GM19025 (cell line): ENCODE data around the gene RHEX.

Experiments
- ATAC-seq: cut with Tn5 transposase; IDR thresholded peaks from one replicate; pipeline ENCODE4 v1.9.1; 2021; ENCODE audit warnings: mild to moderate bottlenecking, low read depth, moderate library complexity; ENCODE audit not compliant: unreplicated experiment

RHEX gene

DNA sequence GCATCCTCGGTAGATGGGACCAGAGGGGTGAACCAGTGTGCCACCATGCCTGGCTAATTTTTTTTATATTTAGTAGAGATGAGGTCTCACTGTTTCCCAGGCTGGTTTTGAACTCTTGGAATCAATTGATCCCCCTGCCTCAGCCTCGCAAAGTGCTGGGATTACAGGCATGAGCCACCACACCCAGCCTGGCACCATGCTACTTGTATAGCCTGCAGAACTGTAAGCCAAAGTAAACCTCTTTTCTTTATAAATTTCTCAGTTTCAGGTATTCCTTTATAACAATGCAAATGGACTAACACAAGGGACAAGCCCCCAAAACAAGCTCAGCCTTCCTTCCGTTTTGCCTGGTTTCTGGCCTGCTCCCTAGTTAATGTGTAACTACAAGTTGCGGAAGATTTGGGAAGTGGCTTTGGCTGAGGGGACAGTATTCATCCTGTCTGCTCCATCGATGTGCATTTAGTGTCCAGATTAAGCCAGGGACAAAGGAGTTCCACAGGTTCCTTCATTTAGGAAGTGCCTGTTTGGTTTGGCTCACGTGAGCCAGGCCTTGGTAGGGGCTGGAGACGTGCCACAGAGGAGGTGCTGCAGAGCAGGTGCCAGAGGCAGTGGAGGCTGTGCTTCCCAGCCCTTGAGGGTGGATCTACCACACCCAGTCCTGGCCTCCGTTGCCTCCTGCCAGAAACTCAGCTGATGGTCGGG, 59.8 kb downstream of the RHEX start:
- ATAC-seq: no peak

DNA sequence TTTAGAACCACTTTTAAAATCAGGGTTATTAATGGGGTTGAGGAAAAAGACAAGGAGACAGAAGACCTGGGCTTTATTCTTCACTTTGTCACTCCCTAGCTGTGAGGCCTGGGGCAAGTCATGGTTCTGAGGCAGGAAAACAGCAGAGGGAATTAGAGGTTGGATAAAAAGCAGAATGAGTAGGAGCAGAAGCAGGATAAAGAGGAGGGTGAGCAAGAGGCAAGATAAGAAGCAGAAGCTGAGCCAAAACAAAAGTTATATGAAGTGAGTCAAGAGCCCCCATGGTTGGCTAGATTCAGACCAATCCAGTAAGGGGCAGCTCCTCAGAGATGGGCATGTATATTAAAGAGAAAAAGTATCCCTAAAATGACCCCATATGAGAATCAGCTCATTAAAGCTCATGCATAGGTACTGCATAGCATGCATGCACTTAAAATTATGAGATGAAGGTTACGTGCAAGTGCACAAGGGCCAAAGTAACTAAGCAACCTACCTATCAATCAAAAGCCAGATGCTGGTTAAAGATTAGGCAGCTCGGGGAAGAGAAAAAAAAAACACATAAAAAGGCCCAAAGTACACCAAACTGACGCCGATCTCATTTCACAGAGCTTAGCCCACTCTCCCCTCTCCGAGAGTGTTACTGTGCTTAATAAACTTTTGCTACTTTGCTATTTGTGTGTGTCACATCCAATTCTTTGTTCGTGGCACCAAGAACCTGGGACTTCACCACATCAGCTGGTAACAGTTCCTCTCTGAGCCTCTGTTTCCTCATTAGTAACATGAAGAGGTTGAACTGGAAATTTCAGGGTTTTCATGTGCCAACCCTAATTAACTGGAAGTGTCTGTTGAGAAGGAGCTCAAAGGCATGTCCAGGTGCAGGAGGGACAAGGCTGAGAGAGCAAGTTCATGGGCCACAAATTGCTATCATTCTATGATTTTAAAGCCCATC, 62.0 kb downstream of the RHEX start:
- no peak for ATAC-seq

DNA sequence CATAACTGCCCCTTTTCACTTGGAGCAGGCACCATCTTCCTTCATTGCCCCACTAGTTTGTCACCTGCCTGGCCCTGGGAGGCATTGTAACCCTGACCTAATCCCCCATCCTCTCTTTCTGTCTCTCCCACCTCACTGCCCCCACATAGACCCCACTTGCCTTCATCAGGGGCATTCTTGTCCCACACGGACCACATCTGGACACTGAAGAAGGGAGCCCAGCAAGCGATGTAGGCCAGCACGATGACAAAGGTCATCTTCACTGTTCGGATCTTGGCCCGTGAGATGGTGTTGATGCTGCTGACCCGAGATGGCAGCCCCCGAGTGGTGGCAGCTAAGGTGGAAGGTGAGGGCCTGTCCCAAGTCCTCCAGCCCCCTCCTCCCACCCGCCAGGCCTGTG, 62.8 kb downstream of the RHEX start:
- no peak for ATAC-seq

- ATAC-seq: no peak
These were observed 63.4 kb downstream of the RHEX start for GRCh38 chr1:206116191-206116872.

DNA sequence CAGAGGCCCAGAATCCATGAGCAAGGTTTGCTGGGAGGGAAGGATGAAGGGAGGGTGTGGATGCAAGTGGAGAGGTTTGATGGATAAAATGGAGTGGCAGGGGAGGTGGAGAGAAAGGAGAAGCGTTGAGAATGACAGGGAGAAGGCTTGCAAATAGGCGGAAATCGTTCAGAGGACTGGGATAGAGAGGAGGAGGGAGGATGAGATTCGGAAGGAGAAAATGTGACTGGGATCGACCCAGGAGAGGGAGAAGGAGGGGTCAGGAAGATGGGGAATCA, 63.8 kb downstream of the RHEX start:
- no peak for ATAC-seq

- no peak for ATAC-seq
These were observed 64.4 kb downstream of the RHEX start, which contains the start of gene AVPR1B for GRCh38 chr1:206117151-206117948. AVPR1B (minus strand) TSS chr1:206117388; CDS start chr1:206116890, 498 bp downstream.

- no peak for ATAC-seq
These were observed 67.4 kb downstream of the RHEX start for GRCh38 chr1:206120406-206120805.

- no peak for ATAC-seq
These were observed 68.3 kb downstream of the RHEX start for GRCh38 chr1:206121269-206121668.

DNA sequence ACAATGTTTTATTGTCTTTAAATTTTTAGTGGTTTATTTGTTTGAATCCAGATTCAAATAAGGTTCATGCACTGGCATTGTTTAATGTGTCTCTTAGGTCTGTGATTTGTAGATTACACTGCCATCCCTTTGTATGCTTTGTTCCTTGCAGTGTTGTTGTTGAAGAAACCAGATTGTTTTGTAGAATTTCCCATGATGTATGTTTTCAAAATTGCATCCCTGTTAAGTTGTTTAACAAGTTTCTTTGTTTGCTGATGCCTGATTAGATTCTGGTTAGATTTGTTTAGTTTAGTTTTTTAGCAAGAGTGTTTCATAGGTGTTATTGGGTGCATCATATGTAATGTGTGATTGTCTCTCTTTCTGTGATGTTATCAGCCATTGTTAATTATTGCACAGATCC, 69.7 kb downstream of the RHEX start:
- no peak for ATAC-seq

GRCh38 chr1:206125346-206125745, 72.4 kb downstream of the RHEX start:
- ATAC-seq: no peak

DNA sequence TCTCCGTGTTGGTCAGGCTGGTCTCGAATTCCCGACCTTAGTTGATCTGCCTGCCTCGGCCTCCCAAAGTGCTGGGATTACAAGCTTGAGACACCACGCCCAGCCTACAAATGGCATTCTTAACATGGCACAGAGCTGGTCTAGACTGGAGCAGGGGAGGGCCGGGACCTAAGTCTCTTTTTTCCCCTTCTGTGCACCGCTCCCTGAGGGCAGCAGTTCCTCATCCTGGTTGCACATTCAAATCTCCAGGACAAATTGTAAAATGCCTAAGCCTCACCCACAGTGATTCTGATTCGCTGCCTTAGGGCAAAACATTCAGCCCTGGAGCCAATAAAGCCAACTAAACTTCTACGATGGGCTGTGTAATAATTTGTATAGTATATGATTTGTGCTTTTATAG, 74.4 kb downstream of the RHEX start:
- ATAC-seq: no peak

- no peak for ATAC-seq
These were observed 75.2 kb downstream of the RHEX start for GRCh38 chr1:206128196-206128595.

DNA sequence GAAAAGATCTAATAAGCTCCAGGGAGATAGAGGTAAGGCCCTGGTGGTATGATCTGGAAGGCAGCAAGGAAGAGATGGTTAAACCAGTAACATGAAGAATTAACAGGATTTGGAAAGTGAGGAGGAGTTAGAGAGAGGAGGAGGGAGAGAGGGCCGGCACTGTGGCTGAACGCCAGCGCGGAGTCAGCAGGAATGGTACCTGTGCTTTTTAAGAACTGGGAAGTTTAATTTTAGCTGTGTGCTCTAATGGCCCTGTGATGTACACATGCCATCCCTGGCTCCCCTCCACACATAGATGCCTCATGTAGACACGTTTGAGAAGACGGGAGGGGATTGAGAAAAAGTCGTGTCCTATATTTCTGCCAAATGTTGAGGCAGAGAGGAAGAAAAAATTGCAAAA, 78.1 kb downstream of the RHEX start:
- ATAC-seq: no peak

- no peak for ATAC-seq
These were observed 80.9 kb downstream of the RHEX start for GRCh38 chr1:206133751-206134415.

DNA sequence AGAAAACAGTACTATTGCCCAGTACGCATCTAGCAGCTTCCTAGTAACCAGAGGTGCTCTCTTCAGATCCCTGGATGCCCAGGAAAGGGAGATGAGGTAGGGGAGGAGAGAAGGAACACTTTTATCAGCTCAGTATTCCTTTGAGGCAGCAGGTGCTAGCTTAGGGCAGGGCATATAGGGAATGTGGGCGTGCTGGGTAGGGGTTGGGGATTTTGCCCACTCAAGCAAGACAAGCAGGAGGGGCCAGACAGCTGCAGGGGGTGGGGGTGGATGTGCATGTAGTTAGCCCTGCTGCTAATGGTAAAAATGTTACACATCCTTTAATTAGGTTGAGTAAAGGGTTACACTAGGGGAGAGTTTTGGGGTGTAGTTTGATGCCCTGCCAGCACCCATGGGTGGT, 82.3 kb downstream of the RHEX start:
- ATAC-seq: no peak

- no peak for ATAC-seq
These were observed 83.3 kb downstream of the RHEX start for GRCh38 chr1:206136241-206136640.

- no peak for ATAC-seq
These were observed 89.0 kb downstream of the RHEX start for GRCh38 chr1:206142011-206142410.

DNA sequence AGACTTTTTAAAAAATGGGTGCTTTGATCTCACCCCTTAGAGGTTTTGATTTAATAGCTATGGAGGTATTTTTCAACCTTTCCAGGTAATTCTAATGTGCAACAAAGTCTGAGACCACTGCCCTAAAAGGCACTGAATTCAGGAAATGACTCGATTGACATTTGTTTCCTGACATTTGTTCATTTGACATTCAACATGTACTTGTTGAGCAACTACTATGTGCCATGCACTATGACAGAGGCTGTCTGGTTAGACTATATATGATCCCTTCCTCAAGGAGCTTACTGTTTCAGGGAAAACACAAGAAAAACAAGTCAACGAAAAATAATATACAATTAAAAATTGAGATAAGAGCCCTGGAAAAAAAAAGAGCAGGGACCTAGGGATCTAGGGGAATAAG, 89.8 kb downstream of the RHEX start:
- no peak for ATAC-seq

DNA sequence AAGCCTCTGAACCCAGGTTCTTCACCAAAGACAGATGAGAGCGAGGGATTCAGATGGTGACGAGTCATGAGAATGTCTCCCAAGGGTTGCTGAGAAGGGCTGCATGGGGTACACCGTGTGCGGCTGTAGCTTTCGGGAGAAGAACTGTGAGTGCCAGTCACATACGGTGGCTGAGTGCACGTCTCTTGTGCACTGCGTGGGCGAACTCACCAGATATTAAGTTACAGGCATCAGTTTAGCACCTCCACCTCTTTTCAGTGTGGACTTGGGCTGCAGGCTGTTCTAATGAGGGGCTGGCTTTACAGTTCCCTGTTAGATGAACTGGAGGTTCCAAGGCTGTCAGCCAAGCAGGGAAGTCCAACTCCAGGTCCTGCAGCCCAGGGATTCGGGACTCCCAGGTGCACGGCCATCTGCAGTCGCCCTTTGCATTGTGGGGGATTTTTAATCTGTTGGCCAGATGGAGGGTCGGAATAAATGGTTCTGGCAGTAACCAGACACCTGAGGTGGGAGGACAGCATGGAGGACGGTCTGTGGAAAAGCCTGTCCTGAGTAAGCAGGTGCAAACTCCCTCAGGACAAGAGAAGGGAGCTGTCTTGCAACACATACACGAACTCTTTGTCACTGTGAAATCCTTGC, 90.7 kb downstream of the RHEX start:
- no peak for ATAC-seq

GRCh38 chr1:206144605-206145004, 91.6 kb downstream of the RHEX start:
- no peak for ATAC-seq
